NCI-H1417 (cell line): ENCODE results near the gene PTH2.

ENCODE experiments used
- DNase-seq, 3 experiments: peaks; one replicate each; lab custom pipeline; 2025; lab: John Stamatoyannopoulos, UW

Gene PTH2

GRCh38 chr19:49447485-49448431, 24.5 kb upstream of the PTH2 start:
- DNase-seq, result no peak

- DNase-seq, result no peak
Observed at GRCh38 chr19:49445997-49446396, 22.8 kb upstream of the PTH2 start.

DNA sequence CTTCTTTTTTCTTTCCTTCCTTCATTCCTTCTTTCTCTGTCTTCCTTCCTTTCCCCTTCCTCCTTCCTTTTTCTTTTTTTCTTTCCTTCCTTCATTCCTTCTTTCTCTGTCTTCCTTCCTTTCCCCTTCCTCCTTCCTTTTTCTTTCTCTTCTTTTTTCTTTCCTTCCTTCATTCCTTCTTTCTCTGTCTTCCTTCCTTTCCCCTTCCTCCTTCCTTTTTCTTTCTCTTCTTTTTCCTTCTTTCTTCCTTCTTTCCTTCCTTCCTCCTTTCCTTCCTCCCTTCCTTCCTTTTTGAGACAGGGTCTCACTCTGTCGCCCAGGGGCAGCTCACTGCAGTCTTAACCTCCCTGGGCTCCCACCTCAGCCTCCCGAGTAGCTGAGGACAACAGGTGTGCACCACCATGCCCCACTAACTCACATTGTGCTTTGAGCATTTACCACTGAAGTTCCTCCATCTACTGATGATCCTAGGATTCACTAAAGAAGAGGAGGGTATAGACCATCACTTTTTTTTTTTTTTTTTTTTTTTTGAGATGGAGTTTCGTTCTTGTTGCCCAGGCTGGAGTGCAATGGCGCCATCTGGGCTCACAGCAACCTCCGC, 21.0 kb upstream of the PTH2 start:
- peak in 1 of 3 experiments; percentile 6 for DNase-seq

DNA sequence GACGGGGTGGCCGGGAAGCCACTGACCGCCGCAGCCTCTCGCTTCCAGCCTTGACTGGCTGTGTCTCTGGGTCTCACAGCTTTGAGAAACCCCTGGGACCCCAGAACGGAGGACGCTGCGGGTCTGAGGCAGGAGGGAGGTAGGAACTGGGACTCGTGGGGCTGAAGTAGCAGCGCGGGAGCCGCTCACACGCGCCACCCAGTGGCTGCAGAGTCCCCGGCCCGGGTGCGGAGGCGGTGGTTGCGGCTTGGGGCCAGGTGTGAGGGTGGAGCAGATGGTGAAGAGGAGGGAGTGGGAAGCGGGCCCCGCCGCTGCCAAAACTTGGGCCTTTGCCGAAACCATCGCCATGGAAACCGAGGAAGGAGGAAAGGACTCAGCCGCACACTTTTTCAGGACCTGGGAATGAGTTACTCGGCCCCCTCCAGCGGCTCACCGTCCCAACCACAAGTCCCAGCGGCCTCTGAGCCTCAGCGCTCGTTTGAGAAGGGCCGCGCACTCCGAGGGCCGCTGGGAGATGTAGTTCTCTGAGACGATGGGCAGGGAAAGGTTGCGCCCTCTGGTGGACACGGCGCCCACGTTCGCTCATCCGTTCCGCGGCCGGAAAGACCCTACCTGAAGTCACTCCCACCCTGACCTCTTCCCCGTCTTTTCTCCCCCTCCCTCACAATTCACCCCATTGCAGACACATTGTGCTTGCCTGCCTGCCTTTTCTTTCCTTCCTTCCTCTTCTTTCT, 20.3 kb upstream of the PTH2 start:
- DNase-seq, result peak; percentile 95 to 96 (median 96)

DNA sequence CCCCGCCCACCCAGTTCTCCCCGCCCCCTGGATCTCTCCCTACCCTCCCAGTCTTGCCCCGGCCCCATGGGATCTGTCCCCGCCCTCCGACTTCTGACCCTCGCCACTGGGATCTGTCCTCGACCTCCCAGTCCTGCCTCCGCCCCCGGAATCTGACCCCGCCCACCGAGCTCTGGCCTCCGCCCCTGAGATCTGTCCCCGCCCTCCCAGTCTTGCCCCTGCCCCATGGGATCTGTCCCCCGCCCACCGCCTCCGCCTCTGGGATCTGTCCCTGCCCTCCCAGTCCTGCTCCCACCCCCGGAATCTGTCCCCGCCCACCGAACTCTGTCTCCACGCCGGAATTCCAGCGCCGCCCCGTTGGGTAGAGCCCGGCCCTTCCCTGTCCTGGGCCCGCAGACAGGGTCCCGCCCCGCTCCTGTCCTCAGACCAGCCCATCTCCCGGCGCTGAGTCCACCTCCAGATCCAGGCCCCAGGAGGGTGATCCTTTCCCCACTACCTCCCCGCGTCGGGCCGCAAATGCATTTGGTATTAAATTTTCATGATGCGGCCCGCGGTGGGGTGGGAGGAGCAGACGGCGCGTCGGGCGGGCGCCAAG, 19.6 kb upstream of the PTH2 start:
- DNase-seq, result peak; percentile 58 to 88 (median 60)

GRCh38 chr19:49442354-49442753, 19.1 kb upstream of the PTH2 start:
- DNase-seq, result peak in 1 of 3 experiments; percentile 10

DNA sequence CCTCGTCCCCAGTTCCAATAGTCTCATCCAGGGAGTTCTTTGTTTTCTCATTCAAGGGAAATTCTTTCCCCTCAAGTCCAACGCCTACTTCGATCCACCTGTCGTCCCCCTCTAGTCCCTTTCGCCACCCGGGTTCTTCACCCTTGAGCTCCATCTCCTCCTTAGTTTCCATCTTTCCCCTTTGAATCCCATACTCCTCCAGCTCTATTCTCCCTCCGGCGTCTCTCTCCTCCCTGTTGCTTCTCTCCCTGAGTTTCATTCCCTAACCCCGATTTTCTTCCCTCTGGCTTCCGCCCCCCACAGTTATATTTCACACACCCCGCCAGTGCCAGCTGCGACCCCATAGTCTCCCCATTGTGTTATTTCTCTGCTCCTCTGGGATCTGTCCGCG, 18.7 kb upstream of the PTH2 start:
- no peak for DNase-seq

DNA sequence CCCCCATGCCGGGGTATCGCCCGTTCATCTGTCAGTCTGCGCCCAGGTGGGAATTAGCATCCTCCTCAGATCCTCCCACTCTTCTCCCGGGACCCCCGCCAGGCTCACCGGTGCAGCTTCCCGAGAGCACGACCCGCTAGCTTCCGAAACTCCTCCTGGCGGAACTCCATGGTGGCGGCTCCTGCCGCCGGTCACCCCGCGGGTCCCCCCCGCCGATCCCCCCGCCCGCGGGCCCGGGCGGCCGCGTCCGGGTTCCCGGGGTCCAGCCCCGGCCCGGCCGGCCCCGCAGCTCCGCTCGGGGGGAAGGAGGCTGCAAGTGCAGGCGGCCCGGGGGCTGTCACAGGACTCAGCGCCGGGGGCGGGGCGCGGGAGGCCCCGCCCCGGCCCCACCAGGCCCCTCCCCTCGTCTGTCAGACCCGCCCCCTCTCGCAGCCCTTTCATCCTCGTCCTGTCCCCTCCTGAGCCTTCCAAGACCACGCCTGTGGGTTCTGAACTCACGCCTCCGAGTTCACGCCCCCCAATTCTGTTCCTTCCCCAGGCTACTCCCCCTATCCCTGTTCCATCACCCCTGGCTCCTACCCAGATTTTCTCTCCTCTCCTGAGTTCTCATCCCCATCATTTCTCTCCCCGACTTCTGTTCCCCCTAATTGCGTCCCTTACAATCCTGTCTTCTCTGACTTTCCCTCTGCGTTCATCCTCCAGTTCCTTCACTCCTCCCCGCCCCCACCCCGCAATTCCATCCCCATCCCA, 18.1 kb upstream of the PTH2 start, which contains the start of gene SLC17A7:
SLC17A7 (minus strand) TSS at position 318 of the 750 bp plus-strand sequence; CDS start at position 170, 148 bp downstream.
- DNase-seq, result peak; percentile 19 to 53 (median 23)

DNA sequence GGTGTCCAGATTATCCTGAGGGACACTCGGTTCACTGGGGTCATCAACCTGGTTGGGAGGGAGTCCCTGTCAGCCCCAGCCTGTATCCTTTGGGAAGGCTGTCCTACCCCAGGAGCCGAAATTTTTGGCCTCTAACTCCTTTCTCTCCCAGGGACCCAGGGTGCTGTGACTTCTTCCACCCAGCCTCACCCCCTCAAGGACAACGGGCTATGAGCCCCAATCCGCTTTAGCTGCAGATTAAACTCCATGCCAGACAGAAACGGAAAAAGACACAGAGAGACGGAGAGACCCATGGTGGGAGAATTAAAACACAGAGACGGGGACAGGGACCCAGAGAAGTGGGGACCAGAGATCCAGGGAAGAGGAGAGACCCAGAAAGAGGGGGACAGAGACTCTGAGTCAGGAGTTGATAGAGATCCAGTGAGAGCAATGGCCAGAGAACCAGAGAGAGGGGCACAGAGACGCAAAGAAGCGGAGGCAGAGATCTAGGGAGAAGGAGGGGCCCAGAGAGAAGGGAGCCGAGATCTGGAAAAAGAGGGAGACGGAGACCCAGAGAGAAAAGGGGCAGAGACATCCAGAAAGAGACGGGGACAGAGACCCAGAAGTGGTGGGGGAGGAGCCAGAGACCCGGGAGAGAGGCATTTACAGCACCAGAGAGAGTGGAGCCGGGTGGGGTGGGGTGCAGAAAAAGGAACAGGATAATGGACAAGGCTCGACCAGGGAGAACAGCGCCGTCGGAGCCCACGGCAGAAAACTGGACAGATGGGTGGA, 17.4 kb upstream of the PTH2 start:
- DNase-seq, result no peak

DNA sequence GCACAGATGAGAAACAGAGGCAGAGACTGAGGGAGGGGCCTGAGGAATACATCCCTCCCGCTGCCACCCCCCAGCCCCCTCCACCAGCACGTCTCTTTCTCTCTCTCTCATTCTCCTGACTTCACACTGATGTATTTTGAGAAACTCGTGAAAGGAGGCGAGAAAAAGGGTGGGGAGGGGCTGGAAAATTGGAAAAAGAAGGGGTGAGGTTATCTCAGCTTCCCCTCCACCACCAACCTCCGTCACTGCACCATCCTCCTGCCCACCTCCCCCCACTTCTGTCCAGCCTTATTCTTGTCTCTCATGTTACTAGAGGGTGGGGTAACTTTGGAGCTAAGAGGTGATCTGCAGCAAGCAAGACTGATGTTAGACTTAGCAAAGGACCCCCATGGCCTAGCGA, 16.6 kb upstream of the PTH2 start:
- DNase-seq, result no peak

- no peak for DNase-seq
Observed at GRCh38 chr19:49438261-49438660, 15.0 kb upstream of the PTH2 start.

DNA sequence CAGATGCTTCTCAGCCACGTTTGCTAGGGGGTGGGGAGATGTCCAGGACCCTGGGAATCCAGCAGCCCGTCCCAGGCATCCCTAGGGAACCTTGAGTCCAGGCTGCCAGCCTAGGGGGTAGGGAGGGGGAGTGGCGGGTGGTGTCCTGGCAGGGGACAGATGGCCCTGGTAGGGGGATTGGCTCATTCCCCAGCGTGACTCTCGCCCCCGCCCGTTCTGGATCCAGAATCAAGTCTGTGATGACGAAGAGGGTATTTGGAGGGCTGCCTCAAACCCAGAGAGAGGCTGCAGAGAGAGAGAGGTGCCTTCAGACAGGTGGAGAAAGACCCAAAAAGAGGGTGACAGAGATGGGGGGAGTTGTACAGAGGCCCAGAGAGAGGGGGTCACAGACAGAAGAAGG, 14.0 kb upstream of the PTH2 start:
- DNase-seq, result no peak

DNA sequence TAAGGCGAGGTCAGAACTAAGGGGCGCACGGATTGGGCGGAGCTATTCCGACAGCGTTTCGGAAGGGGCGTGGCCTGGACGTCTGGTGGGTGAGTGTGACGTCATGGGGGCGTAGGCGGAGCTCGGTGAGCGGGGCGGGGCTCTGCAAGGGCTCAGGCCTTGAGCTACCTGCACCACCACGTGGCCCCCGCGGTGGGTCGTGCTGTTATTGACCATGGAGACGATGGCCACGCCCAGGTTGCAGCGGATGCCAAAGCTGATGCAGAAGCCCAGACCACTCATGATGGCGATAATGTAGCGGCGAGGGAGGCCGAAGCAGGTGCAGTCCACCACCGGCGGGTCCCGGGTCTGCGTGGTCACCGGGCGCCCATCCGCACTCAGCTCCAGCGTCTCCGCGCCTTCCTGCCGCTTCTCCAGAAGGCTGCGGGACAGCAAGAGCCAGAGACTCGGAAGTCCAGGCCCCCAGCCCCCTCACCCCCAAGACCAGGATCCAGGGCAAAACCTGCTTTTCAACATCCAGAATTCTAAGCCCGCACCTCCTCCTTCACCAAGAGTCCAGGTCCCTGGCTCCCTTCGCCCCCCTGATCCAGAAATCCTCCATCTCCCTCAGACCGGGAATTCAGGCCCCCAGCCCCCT, 13.3 kb upstream of the PTH2 start:
- DNase-seq, result no peak

- DNase-seq, result no peak
Observed at GRCh38 chr19:49435670-49436069, 12.4 kb upstream of the PTH2 start.

- DNase-seq, result peak in 1 of 3 experiments; percentile 6
Observed at GRCh38 chr19:49434907-49435583, 11.8 kb upstream of the PTH2 start.

GRCh38 chr19:49433240-49433901, 10.1 kb upstream of the PTH2 start:
- no peak for DNase-seq

DNA sequence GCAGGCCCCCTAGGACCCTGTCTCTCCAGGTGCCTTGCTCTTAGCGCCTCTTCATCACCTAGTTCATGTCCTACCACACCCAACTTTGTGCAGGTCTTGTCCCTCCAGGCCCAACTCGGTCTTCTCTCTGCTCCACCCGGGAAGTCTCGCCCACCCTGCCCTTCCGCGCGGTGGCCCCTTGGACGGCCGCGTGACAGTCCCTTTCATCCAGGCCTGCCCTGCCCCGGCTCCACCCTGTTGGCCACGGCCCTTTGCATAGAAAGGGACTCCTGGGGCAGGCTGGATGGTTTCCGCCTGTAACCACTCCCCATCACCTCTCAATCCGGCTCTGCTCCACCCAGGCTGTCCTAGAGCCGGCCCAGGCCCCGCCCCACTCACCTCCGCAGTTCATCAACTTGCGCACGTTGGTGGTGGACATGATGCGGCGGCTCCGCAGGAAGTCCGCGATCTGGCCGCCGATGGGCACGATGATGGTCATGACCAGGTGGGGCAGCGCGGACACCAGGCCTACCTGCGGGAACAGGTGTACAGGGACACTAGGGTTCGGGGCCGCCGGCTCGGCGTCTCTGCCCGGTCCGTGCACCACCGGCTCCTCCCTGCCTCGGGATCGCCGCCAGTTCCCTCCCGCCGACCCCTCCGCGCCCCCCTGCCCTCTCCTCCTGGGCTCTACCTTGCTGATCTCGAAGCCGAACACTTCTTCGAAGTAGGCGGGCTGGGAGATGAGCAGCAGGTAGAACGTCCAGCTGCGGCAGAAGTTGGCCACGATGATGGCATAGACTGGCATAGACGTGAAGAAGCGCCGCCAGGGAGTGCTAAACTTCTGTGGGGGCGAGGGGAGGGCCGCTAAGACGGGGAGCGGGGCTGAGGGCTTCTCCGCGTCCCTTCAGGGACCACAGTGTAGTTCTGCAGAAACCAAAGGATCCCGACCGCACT, 9.2 kb upstream of the PTH2 start:
- DNase-seq, result no peak

DNA sequence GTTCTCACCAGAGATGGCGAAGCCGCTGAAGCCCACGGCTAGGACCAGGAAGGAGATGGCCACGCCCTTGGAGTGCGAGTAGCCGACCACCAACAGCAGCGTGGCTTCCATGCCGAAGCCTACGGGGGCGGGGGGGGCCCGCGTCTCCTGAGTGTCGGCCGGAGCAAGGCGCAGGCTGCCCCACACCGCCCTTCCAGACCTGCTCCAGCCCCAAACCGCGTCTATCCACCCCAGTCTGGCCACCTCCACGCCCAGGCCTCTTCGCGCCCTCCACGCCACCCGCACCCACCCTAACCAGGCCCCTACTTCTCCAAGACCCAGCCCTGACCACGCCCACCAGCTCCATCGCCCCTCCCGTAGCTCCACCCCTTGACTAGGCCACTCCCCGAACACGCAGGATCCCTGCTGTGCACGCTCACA, 8.1 kb upstream of the PTH2 start:
- DNase-seq, result no peak
